Endothelial cell of umbilical vein (primary cell): ENCODE measurements around the gene N4BP3. TPM values are rescaled to one million over a fixed set of nuclear protein-coding genes. Genes with fewer than 3 reads are reported as not detected.
"Not testable (repeated sequence)": the region's sequence is repeated elsewhere in the genome, so short reads cannot be mapped to it uniquely, and the experiment has no call there.

Experiments
- BruUV-seq: library from RNA; stranded (reverse); fragments of 400-500 nt; replicated peaks from 2 replicates; lab custom pipeline; 2021; lab: Mats Ljungman, UMichigan
- CTCF ChIA-PET: fragments of 300-600, 350-600 bp; sonication (Branson Sonifier 250); formaldehyde crosslinking; loops from one replicate; lab custom pipeline; 2021; ENCODE audit warnings: antibody characterized with exemption, inconsistent platforms; lab: Charles Lee
- POLR2A ChIA-PET: fragments of 300-600, 350-600 bp; sonication (Branson Sonifier 250); formaldehyde crosslinking; loops from one replicate; lab custom pipeline; 2021; ENCODE audit warnings: antibody characterized with exemption, inconsistent platforms; lab: Charles Lee
- DNase-seq: peaks from one replicate; pipeline ENCODE4 v3.0.0-alpha.2; 2011; ENCODE audit warnings: low read depth, low spot score
- FAIRE-seq: peaks from 2 replicates; lab custom pipeline; 2011; peaks lifted over from hg19 to GRCh38; lab: Jason Lieb, UNC
- H2AFZ ChIP-seq: 2 replicates; pipeline ENCODE4 v1.6.0; 2012; ENCODE audit warnings: low read depth, low read length, control low read depth, inconsistent platforms
- H3K27ac ChIP-seq: 2 replicates; pipeline ENCODE4 v1.5.1; 2011; ENCODE audit warnings: low read depth, mild to moderate bottlenecking, control low read depth, low read length, moderate library complexity; ENCODE audit not compliant: insufficient read depth
- H3K27me3 ChIP-seq, 2 experiments: 2 replicates each; pipeline versions ENCODE4 v1.6.0 to v1.6.1; 2011; ENCODE audit warnings: low read length in 2 of 2, mixed read lengths in 1 of 2; ENCODE audit not compliant: control insufficient read depth in 2 of 2, insufficient read depth in 2 of 2
- H3K36me3 ChIP-seq, 2 experiments: 2 replicates in 1 of 2; 3 replicates in 1 of 2; pipeline ENCODE4 v1.5.1; 2011; ENCODE audit warnings: low read length in 2 of 2, mild to moderate bottlenecking in 1 of 2, moderate library complexity in 1 of 2; ENCODE audit not compliant: control insufficient read depth in 2 of 2, insufficient read depth in 2 of 2; ENCODE audit errors: extremely low read depth in 1 of 2
- H3K4me1 ChIP-seq: 3 replicates; pipeline ENCODE4 v1.5.1; 2011; ENCODE audit warnings: mild to moderate bottlenecking, low read length; ENCODE audit not compliant: control insufficient read depth, insufficient read depth; ENCODE audit errors: extremely low read depth
- H3K4me2 ChIP-seq: 2 replicates; pipeline ENCODE4 v1.6.1; 2011; ENCODE audit warnings: low read length, control low read depth, mixed read lengths; ENCODE audit not compliant: insufficient read depth
- H3K4me3 ChIP-seq, 3 experiments: fragments of 200-600 bp in 1 of 3; sonication (generic), shearing (Covaris generic) in 1 of 3; replicated peaks in 1 of 3; 2 replicates each; pipeline ENCODE4 v1.5.1; 2011 to 2016; ENCODE audit warnings: control low read depth in 3 of 3, low read length in 3 of 3, mild to moderate bottlenecking in 2 of 3, inconsistent platforms in 1 of 3, low read depth in 1 of 3, moderate library complexity in 1 of 3; ENCODE audit not compliant: insufficient read depth in 1 of 3
- H3K79me2 ChIP-seq: 2 replicates; pipeline ENCODE4 v1.6.0; 2012; ENCODE audit warnings: low read length, inconsistent platforms; ENCODE audit not compliant: control insufficient read depth, insufficient read depth
- H3K9ac ChIP-seq: replicated peaks from 2 replicates; pipeline ENCODE3; 2011; ENCODE audit warnings: low read length, control low read depth; ENCODE audit not compliant: insufficient read depth; ENCODE audit errors: extremely low read depth
- H3K9me1 ChIP-seq: replicated peaks from 3 replicates; pipeline ENCODE4 v1.6.0; 2011; ENCODE audit warnings: mild to moderate bottlenecking, low read length; ENCODE audit not compliant: control insufficient read depth, insufficient read depth; ENCODE audit errors: extremely low read depth
- H3K9me3 ChIP-seq: replicated peaks from 2 replicates; pipeline ENCODE4 v1.5.1; 2012; ENCODE audit warnings: low read length, inconsistent platforms; ENCODE audit not compliant: control insufficient read depth, insufficient read depth
- H4K20me1 ChIP-seq: replicated peaks from 2 replicates; pipeline ENCODE3; 2011; ENCODE audit warnings: mild to moderate bottlenecking, low read length; ENCODE audit not compliant: control insufficient read depth, insufficient read depth; ENCODE audit errors: extremely low read depth
- EZH2 ChIP-seq: IDR thresholded peaks from 2 replicates; pipeline ENCODE4 v1.6.1; 2012; ENCODE audit warnings: borderline replicate concordance, low read depth, mild to moderate bottlenecking, moderate library complexity, low read length, inconsistent platforms; ENCODE audit not compliant: severe bottlenecking
- FOS ChIP-seq: IDR thresholded peaks from 2 replicates; pipeline ENCODE4 v1.6.1; 2011; ENCODE audit warnings: mild to moderate bottlenecking, low read length, moderate library complexity, borderline replicate concordance; ENCODE audit not compliant: insufficient read depth
- GATA2 ChIP-seq: IDR thresholded peaks from 2 replicates; pipeline ENCODE4 v1.7.0; 2011; ENCODE audit warnings: low read depth, mild to moderate bottlenecking, moderate library complexity, mixed read lengths, low read length; ENCODE audit not compliant: insufficient read length, insufficient read depth
- JUN ChIP-seq: IDR thresholded peaks from 2 replicates; pipeline ENCODE4 v1.6.1; 2011; ENCODE audit warnings: borderline replicate concordance, low read depth; ENCODE audit not compliant: insufficient read length, insufficient read depth
- MYC ChIP-seq: IDR thresholded peaks from one replicate; pipeline ENCODE4 v1.6.1; 2011; ENCODE audit warnings: mild to moderate bottlenecking, low read depth, low read length
- POLR2A ChIP-seq: IDR thresholded peaks from 2 replicates; pipeline ENCODE4 v1.6.1; 2012; ENCODE audit warnings: low read depth, mild to moderate bottlenecking, control low read depth, low read length
- POLR2AphosphoS5 ChIP-seq: IDR thresholded peaks from 2 replicates; pipeline ENCODE4 v1.6.1; 2012; ENCODE audit warnings: low read depth, mild to moderate bottlenecking, control low read depth, low read length, moderate library complexity; ENCODE audit not compliant: insufficient read depth
- dilution Hi-C: fragments of 300-500 bp; cut with MboI; formaldehyde crosslinking; loops from one replicate; pipeline ENCODE4 v1.15.0; 2019; ENCODE audit warnings: low sequenced_read_pairs; ENCODE audit not compliant: extremely low pct_ligation_motif_present
- intact Hi-C: fragments of 100-400 bp; cut with micrococcal nuclease; formaldehyde crosslinking; loops from one replicate; pipeline ENCODE4 v1.10.0; 2022
- polyA plus RNA-seq, 4 experiments: library from polyadenylated mRNA; depleted of rRNA in 3 of 4; stranded (reverse) in 3 of 4; unstranded in 1 of 4; fragments of >200 nt; gene quantifications; 2 replicates each; pipeline versions ENCODE4 v1.2.1 to v1.2.3, GENCODE V29; 2011 to 2012; ENCODE audit warnings: missing spikeins in 1 of 4
- total RNA-seq: library from RNA; stranded (reverse); gene quantifications from 2 replicates; pipeline ENCODE4 v1.2.3, GENCODE V29; 2021
- TF ChIP-seq, protein P1 (sequence below): IDR thresholded peaks from 2 replicates; pipeline ENCODE4 v1.6.1; 2011; ENCODE audit not compliant: insufficient read depth, insufficient read length
- TF ChIP-seq, protein P2 (sequence below), 2 donors: IDR thresholded peaks; 1 replicate in 1 of 2; 2 replicates in 1 of 2; pipeline ENCODE4 v1.5.1; 2011; ENCODE audit warnings: low read length in 2 of 2, mild to moderate bottlenecking in 2 of 2, moderate library complexity in 2 of 2, control low read depth in 1 of 2, inconsistent platforms in 1 of 2, low read depth in 1 of 2; ENCODE audit not compliant: insufficient read depth in 1 of 2; ENCODE audit errors: extremely low read depth in 1 of 2

The N4BP3 gene
- total and polyA plus RNA-seq, 2 donors (not counting 3 experiments of a cell fraction or from before 2014, with no cell fraction given), result 11.8 to 38.2 TPM

DNA sequence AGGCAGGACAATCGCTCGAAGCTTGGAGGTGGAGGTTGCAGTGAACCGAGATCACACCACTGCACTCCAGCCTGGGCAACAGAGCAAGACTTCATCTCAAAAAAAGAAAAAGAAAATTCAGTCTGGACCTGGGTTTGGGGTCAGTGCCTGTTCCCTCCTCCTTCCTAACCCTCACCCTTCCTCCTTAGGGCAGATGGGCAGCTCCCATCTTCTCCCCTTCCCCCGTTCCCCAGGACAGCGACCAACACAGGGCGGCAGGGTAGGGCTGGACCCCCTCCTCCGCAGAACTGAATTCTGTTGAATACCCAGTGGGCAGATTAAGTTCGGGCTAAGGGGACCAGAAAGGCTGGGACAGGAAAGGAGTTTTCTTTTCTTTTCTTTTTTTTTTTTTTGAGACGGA, 16.0 kb downstream of the N4BP3 start:
- no peak overlapping the region for H3K27ac ChIP-seq
- no peak overlapping the region for H3K9ac ChIP-seq
- H3K79me2 ChIP-seq, result peaks cover 3% of the 10 kb centered on the region
- POLR2A ChIA-PET, result no interaction called here
- H3K9me1 ChIP-seq, result no peaks in the 10 kb centered on the region
- dilution Hi-C loops, result no loop called here
- no peaks in the 10 kb centered on the region for H3K9me3 ChIP-seq
- no TSS peak for BruUV-seq
- CTCF ChIA-PET, result interaction anchor here (1.7 kb wide), 1 partner anchor 54 kb away, joined by 4 read pairs; no protein-coding TSS in a partner anchor
- H3K36me3 ChIP-seq, result peaks cover 0 to 1% of the 10 kb centered on the region in 2 experiments
- H3K4me1 ChIP-seq, result peaks cover 11% of the 10 kb centered on the region
- H3K27me3 ChIP-seq, result no peaks in the 10 kb centered on the region
- no peak overlapping the region for H3K4me2 ChIP-seq
- FAIRE-seq, result no peak
- no peak overlapping the region for H3K4me3 ChIP-seq
- H4K20me1 ChIP-seq, result no peaks in the 10 kb centered on the region
- no peak for DNase-seq
- H2AFZ ChIP-seq, result no peak overlapping the region
- intact Hi-C loops, result no loop called here
- TF ChIP-seq POLR2AphosphoS5 (no peak), FOS (no peak), MYC (no peak), EZH2 (no peak), GATA2 (no peak), POLR2A (no peak), JUN (no peak)
- TF ChIP-seq, protein P1, sequence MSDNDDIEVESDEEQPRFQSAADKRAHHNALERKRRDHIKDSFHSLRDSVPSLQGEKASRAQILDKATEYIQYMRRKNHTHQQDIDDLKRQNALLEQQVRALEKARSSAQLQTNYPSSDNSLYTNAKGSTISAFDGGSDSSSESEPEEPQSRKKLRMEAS, result no peak
- TF ChIP-seq, protein P2, sequence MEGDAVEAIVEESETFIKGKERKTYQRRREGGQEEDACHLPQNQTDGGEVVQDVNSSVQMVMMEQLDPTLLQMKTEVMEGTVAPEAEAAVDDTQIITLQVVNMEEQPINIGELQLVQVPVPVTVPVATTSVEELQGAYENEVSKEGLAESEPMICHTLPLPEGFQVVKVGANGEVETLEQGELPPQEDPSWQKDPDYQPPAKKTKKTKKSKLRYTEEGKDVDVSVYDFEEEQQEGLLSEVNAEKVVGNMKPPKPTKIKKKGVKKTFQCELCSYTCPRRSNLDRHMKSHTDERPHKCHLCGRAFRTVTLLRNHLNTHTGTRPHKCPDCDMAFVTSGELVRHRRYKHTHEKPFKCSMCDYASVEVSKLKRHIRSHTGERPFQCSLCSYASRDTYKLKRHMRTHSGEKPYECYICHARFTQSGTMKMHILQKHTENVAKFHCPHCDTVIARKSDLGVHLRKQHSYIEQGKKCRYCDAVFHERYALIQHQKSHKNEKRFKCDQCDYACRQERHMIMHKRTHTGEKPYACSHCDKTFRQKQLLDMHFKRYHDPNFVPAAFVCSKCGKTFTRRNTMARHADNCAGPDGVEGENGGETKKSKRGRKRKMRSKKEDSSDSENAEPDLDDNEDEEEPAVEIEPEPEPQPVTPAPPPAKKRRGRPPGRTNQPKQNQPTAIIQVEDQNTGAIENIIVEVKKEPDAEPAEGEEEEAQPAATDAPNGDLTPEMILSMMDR (IDR thresholded peaks at IDR 0.05; ENCODE audit: extremely low read depth in 1 of 2, insufficient read depth in 1 of 2, low read depth in 1 of 2, low read length in 2 of 2), result no peak

DNA sequence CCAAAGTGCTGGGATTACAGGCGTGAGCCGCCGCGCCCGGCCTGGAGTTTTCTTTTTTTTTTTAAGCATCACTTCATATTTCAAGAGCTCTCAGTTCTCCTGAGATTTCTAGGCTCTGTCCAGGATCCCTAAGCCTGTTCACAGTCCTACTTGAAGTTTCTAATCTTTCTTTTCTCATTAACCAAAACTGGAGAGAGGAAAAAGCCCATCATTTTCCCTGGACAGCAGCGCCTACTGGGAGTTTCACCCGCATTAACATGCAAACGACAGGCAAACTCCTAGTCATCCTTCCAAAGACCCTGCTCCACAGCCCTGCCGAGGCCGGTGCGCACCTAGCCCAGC, 16.9 kb downstream of the N4BP3 start:
- DNase-seq (peak; percentile 18), FAIRE-seq (peak; percentile 82)
- H3K4me3 ChIP-seq, result peak overlapping the region; percentile 40 to 82 (median 64)
- POLR2A ChIA-PET, H3K9me1 ChIP-seq, H3K36me3 ChIP-seq, H4K20me1 ChIP-seq, H3K9me3 ChIP-seq, H3K79me2 ChIP-seq, H3K27me3 ChIP-seq, dilution Hi-C loops: not testable (repeated sequence)
- H3K4me1 ChIP-seq, result peaks cover 11% of the 10 kb centered on the region
- BruUV-seq, result TSS peak; percentile 88
- intact Hi-C loops, result loop anchor here (1.0 to 2.0 kb wide), 4 partner anchors 12 to 24 kb away; partner anchors contain the start of gene N4BP3
- peak overlapping the region; percentile 62 for H2AFZ ChIP-seq
- peak overlapping the region; percentile 40 for H3K27ac ChIP-seq
- CTCF ChIA-PET, result interaction anchor here (1.0 kb wide), 1 partner anchor 54 kb away, joined by 5 read pairs; no protein-coding TSS in a partner anchor
- H3K9ac ChIP-seq, result peak overlapping the region; percentile 50
- peak overlapping the region; percentile 33 for H3K4me2 ChIP-seq
